Measurements from ENCODE around the gene SLC9A9.

The SLC9A9 gene

GRCh38 chr3:143267989-143268388, 580.3 kb downstream of the SLC9A9 start:
- DNase-seq: no peak
- in situ Hi-C loops (cut with MboI; ENCODE audit: low pct_unique_long_range_greater_than_20kb, low sequenced_read_pairs): no loop called here

GRCh38 chr3:143266927-143267326, 581.3 kb downstream of the SLC9A9 start:
- no peak for DNase-seq

GRCh38 chr3:143266511-143266910, 581.8 kb downstream of the SLC9A9 start:
- no peak for DNase-seq
- in situ Hi-C loops (cut with MboI; ENCODE audit: low pct_unique_long_range_greater_than_20kb, low sequenced_read_pairs): no loop called here

More at GRCh38 chr3:143266927-143267326, 581.3 kb downstream of the SLC9A9 start:
- in situ Hi-C loops (cut with MboI; ENCODE audit: low pct_unique_long_range_greater_than_20kb, low sequenced_read_pairs): no loop called here

GRCh38 chr3:143265501-143266070, 582.7 kb downstream of the SLC9A9 start:
- DNase-seq: no peak
- in situ Hi-C loops (cut with MboI; ENCODE audit: low pct_unique_long_range_greater_than_20kb, low sequenced_read_pairs): no loop called here

GRCh38 chr3:143263852-143264513, 584.3 kb downstream of the SLC9A9 start:
- in situ Hi-C loops (cut with MboI; ENCODE audit: low pct_unique_long_range_greater_than_20kb, low sequenced_read_pairs): no loop called here
- DNase-seq: peak; percentile 45

- DNase-seq: no peak
- in situ Hi-C loops (cut with MboI; ENCODE audit: low pct_unique_long_range_greater_than_20kb, low sequenced_read_pairs): no loop called here
These were observed 586.4 kb downstream of the SLC9A9 start for GRCh38 chr3:143261848-143262247.

- no peak for DNase-seq
- in situ Hi-C loops (cut with MboI; ENCODE audit: low pct_unique_long_range_greater_than_20kb, low sequenced_read_pairs): no loop called here
These were observed 589.6 kb downstream of the SLC9A9 start for GRCh38 chr3:143258692-143259091.

- in situ Hi-C loops (cut with MboI; ENCODE audit: low pct_unique_long_range_greater_than_20kb, low sequenced_read_pairs): no loop called here
- no peak for DNase-seq
These were observed 591.9 kb downstream of the SLC9A9 start for GRCh38 chr3:143256416-143256815.

- DNase-seq: no peak
- in situ Hi-C loops (cut with MboI; ENCODE audit: low pct_unique_long_range_greater_than_20kb, low sequenced_read_pairs): no loop called here
These were observed 592.5 kb downstream of the SLC9A9 start for GRCh38 chr3:143255739-143256138.

- in situ Hi-C loops (cut with MboI; ENCODE audit: low pct_unique_long_range_greater_than_20kb, low sequenced_read_pairs): no loop called here
- DNase-seq: no peak
These were observed 595.3 kb downstream of the SLC9A9 start for GRCh38 chr3:143252931-143253330.

- in situ Hi-C loops (cut with MboI; ENCODE audit: low pct_unique_long_range_greater_than_20kb, low sequenced_read_pairs): no loop called here
- no peak for DNase-seq
These were observed 599.3 kb downstream of the SLC9A9 start for GRCh38 chr3:143249014-143249413.

GRCh38 chr3:143247073-143247472, 601.2 kb downstream of the SLC9A9 start:
- DNase-seq: no peak
- in situ Hi-C loops (cut with MboI; ENCODE audit: low pct_unique_long_range_greater_than_20kb, low sequenced_read_pairs): no loop called here

- in situ Hi-C loops (cut with MboI; ENCODE audit: low pct_unique_long_range_greater_than_20kb, low sequenced_read_pairs): no loop called here
- no peak for DNase-seq
These were observed 602.6 kb downstream of the SLC9A9 start for GRCh38 chr3:143245692-143246091.

- in situ Hi-C loops (cut with MboI; ENCODE audit: low pct_unique_long_range_greater_than_20kb, low sequenced_read_pairs): no loop called here
- DNase-seq: no peak
These were observed 603.7 kb downstream of the SLC9A9 start for GRCh38 chr3:143244516-143245063.

GRCh38 chr3:143243686-143244085, 604.6 kb downstream of the SLC9A9 start:
- in situ Hi-C loops (cut with MboI; ENCODE audit: low pct_unique_long_range_greater_than_20kb, low sequenced_read_pairs): no loop called here
- no peak for DNase-seq

- no peak for DNase-seq
- in situ Hi-C loops (cut with MboI; ENCODE audit: low pct_unique_long_range_greater_than_20kb, low sequenced_read_pairs): no loop called here
These were observed 605.6 kb downstream of the SLC9A9 start for GRCh38 chr3:143242691-143243090.

- in situ Hi-C loops (cut with MboI; ENCODE audit: low pct_unique_long_range_greater_than_20kb, low sequenced_read_pairs): no loop called here
- DNase-seq: no peak
These were observed 606.2 kb downstream of the SLC9A9 start for GRCh38 chr3:143242101-143242500.

GRCh38 chr3:143241481-143241951, 606.8 kb downstream of the SLC9A9 start:
- in situ Hi-C loops (cut with MboI; ENCODE audit: low pct_unique_long_range_greater_than_20kb, low sequenced_read_pairs): no loop called here
- no peak for DNase-seq

GRCh38 chr3:143240886-143241285, 607.4 kb downstream of the SLC9A9 start:
- in situ Hi-C loops (cut with MboI; ENCODE audit: low pct_unique_long_range_greater_than_20kb, low sequenced_read_pairs): no loop called here
- no peak for DNase-seq

GRCh38 chr3:143239031-143239430, 609.2 kb downstream of the SLC9A9 start:
- in situ Hi-C loops (cut with MboI; ENCODE audit: low pct_unique_long_range_greater_than_20kb, low sequenced_read_pairs): no loop called here
- no peak for DNase-seq
